Tibial nerve (tissue), 3 donors: ENCODE data around the gene FRMD4A.

ENCODE experiments used
- CTCF ChIP-seq, 5 experiments: fragments of 200-600 bp in 3 of 5; fragments of 450-650 bp in 2 of 5; sonication (generic) in 3 of 5; IDR thresholded peaks; one replicate each; pipeline ENCODE4 v1.5.1; 2016 to 2019; ENCODE audit warnings: antibody characterized with exemption in 5 of 5, mild to moderate bottlenecking in 3 of 5, moderate library complexity in 2 of 5
- POLR2A ChIP-seq, 2 donors: fragments of 450-650 bp; IDR thresholded peaks; one replicate each; pipeline ENCODE4 v1.6.1; 2017; ENCODE audit warnings: antibody characterized with exemption in 2 of 2, mild to moderate bottlenecking in 2 of 2, moderate library complexity in 2 of 2

GRCh38 chr10:13920465-13920864 lies 410.3 kb downstream of the FRMD4A start:
- TF ChIP-seq CTCF (IDR thresholded peaks at IDR 0.05): no peak
- no peak for TF ChIP-seq POLR2A (IDR thresholded peaks at IDR 0.05)
